DOHH2 (cell line): ENCODE results near the gene FAAP20.

ENCODE experiments used
- H3F3A ChIP-seq: fragments of 200-600 bp; sonication (generic), shearing (Covaris generic); 2 replicates; pipeline ENCODE4 v1.6.0; 2016; ENCODE audit warnings: antibody characterized with exemption, mild to moderate bottlenecking; ENCODE audit not compliant: control insufficient read depth, insufficient read depth
- H3K27ac ChIP-seq: fragments of 200-600 bp; sonication (generic); 2 replicates; pipeline ENCODE4 v1.5.1; 2014; ENCODE audit warnings: low read depth, mild to moderate bottlenecking, low read length, moderate library complexity
- H3K27me3 ChIP-seq: fragments of 200-600 bp; sonication (generic); 2 replicates; pipeline ENCODE4 v1.6.1; 2014; ENCODE audit warnings: mild to moderate bottlenecking, low read length, mixed read lengths; ENCODE audit not compliant: control insufficient read depth
- H3K36me3 ChIP-seq: fragments of 200-600 bp; sonication (generic); 2 replicates; pipeline ENCODE4 v1.6.1; 2014; ENCODE audit warnings: mild to moderate bottlenecking, low read length, moderate library complexity, mixed read lengths; ENCODE audit not compliant: control insufficient read depth
- H3K4me1 ChIP-seq: fragments of 200-600 bp; sonication (generic); 2 replicates; pipeline ENCODE4 v1.6.1; 2014; ENCODE audit warnings: mild to moderate bottlenecking, low read length, mixed read lengths; ENCODE audit not compliant: control insufficient read depth
- H3K4me2 ChIP-seq: fragments of 200-600 bp; sonication (generic); 2 replicates; pipeline ENCODE4 v1.6.0; 2014; ENCODE audit warnings: mild to moderate bottlenecking, low read length, moderate library complexity
- H3K4me3 ChIP-seq: fragments of 200-600 bp; sonication (generic); 2 replicates; pipeline ENCODE4 v1.5.1; 2014; ENCODE audit warnings: mild to moderate bottlenecking, low read length, mixed read lengths
- H3K79me2 ChIP-seq: fragments of 200-600 bp; sonication (generic); 2 replicates; pipeline ENCODE4 v1.6.1; 2014; ENCODE audit warnings: mild to moderate bottlenecking, low read length, mixed read lengths; ENCODE audit not compliant: control insufficient read depth
- H3K9me2 ChIP-seq: fragments of 200-600 bp; sonication (generic); replicated peaks from 2 replicates; pipeline ENCODE4 v1.6.1; 2014; ENCODE audit warnings: mild to moderate bottlenecking, low read length, mixed read lengths; ENCODE audit not compliant: control insufficient read depth
- H3K9me3 ChIP-seq: fragments of 200-600 bp; sonication (generic); 2 replicates; pipeline ENCODE4 v1.6.1; 2014; ENCODE audit warnings: antibody characterized with exemption, low read length, mixed read lengths; ENCODE audit not compliant: control insufficient read depth, insufficient read depth
- H4K20me1 ChIP-seq: fragments of 200-600 bp; sonication (generic); 2 replicates; pipeline ENCODE4 v1.6.0; 2014; ENCODE audit warnings: low read depth, mild to moderate bottlenecking, antibody characterized with exemption, low read length, moderate library complexity; ENCODE audit not compliant: control insufficient read depth, insufficient read depth
- EZH2phosphoT487 ChIP-seq: fragments of 200-600 bp; sonication (generic); IDR thresholded peaks from 2 replicates; pipeline ENCODE4 v1.6.1; 2017; ENCODE audit warnings: borderline replicate concordance, mild to moderate bottlenecking, antibody characterized with exemption, low read length, moderate library complexity, mixed read lengths
- TF ChIP-seq, protein P1 (sequence below): fragments of 200-600 bp; sonication (generic); IDR thresholded peaks from one replicate; pipeline ENCODE4 v1.5.1; 2014; ENCODE audit warnings: antibody characterized with exemption, mild to moderate bottlenecking, low read depth, low read length; ENCODE audit not compliant: poor library complexity, severe bottlenecking

The FAAP20 gene

DNA sequence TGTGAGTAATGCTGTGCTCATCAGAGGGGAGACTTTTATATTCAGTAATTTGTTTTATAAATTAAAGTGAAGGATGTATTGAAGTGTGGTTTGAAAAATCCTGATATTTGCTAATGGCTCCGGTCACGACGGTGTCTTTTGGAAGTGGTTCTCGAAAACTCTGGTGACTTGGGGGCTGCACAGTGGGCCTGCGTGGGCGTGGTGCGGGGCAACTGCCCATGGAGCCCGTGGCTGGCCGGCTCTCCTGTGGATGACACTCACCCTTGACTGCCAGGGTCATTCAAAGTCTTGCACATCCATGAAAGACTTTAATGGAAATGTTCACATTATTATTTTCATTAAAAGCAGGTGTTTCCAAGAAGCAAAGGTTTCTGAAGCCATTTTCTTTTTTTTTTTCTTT, 7.7 kb downstream of the FAAP20 start:
- Histone ChIP-seq H4K20me1 (no peaks in the 10 kb centered on the region), H3K4me2 (no peak overlapping the region), H3K27ac (no peak overlapping the region), H3K36me3 (no peaks in the 10 kb centered on the region), H3K27me3 (no peaks in the 10 kb centered on the region), H3K79me2 (no peaks in the 10 kb centered on the region), H3K4me1 (peaks cover 8% of the 10 kb centered on the region), H3K4me3 (no peak overlapping the region), H3K9me2 (no peaks in the 10 kb centered on the region), H3K9me3 (no peaks in the 10 kb centered on the region), H3F3A (no peaks in the 10 kb centered on the region)
- no peak for TF ChIP-seq EZH2phosphoT487
- TF ChIP-seq, protein P1, sequence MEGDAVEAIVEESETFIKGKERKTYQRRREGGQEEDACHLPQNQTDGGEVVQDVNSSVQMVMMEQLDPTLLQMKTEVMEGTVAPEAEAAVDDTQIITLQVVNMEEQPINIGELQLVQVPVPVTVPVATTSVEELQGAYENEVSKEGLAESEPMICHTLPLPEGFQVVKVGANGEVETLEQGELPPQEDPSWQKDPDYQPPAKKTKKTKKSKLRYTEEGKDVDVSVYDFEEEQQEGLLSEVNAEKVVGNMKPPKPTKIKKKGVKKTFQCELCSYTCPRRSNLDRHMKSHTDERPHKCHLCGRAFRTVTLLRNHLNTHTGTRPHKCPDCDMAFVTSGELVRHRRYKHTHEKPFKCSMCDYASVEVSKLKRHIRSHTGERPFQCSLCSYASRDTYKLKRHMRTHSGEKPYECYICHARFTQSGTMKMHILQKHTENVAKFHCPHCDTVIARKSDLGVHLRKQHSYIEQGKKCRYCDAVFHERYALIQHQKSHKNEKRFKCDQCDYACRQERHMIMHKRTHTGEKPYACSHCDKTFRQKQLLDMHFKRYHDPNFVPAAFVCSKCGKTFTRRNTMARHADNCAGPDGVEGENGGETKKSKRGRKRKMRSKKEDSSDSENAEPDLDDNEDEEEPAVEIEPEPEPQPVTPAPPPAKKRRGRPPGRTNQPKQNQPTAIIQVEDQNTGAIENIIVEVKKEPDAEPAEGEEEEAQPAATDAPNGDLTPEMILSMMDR: no peak

DNA sequence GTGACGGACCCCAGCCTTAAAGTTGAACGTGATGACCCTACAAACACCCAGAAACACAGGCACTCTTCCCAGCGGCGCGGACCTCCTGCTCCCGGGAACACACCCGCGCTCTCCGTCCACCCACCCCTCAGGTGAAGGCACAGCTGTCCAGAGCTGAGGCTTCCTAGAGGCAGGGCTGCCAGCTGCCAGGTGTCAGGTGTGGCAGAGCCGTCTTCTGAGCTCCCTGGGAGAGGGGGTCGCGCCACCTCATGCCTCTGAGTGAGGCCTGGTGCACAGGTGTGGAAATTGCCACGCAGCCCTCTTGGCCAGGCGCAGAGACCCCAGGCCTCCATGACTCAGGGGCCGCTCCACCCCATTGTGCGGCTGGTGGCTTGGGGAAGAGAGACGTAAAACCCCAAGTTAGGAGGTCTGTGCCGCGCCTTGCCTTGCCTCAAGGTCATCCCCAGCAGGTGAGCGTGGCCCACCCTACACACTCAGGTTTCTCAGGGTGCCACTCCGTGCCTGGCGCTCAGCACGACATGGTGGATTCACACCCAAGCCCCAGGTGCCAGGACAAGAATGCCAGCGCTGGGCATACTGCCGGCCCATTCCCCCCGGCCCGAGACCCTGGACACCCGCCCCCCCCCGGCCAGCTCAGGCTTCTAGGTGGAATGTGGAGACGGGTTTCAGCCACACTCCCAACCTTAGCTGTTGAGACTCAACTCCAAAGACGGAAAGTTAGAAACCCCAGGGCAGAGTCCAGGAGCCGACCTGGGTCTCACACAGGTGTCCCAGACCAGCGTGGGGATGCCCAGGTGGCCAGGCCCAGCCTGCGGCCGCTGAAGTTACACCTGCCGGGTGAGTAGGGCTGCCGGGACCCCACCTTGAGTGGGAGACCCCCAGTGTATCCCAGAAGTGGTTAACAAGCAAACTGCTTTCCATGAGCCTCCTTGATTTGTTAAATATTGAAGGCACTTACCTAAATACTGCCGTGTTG, 8.4 kb downstream of the FAAP20 start:
- H3K4me3 ChIP-seq: no peak overlapping the region
- peaks cover 8% of the 10 kb centered on the region for H3K4me1 ChIP-seq
- no peaks in the 10 kb centered on the region for H3K79me2 ChIP-seq
- no peak overlapping the region for H3K27ac ChIP-seq
- H3K36me3 ChIP-seq: no peaks in the 10 kb centered on the region
- no peaks in the 10 kb centered on the region for H3F3A ChIP-seq
- H3K9me3 ChIP-seq: no peaks in the 10 kb centered on the region
- no peaks in the 10 kb centered on the region for H3K9me2 ChIP-seq
- H3K27me3 ChIP-seq: no peaks in the 10 kb centered on the region
- H3K4me2 ChIP-seq: no peak overlapping the region
- H4K20me1 ChIP-seq: no peaks in the 10 kb centered on the region
- TF ChIP-seq EZH2phosphoT487: no peak
- TF ChIP-seq, protein P1: no peak

DNA sequence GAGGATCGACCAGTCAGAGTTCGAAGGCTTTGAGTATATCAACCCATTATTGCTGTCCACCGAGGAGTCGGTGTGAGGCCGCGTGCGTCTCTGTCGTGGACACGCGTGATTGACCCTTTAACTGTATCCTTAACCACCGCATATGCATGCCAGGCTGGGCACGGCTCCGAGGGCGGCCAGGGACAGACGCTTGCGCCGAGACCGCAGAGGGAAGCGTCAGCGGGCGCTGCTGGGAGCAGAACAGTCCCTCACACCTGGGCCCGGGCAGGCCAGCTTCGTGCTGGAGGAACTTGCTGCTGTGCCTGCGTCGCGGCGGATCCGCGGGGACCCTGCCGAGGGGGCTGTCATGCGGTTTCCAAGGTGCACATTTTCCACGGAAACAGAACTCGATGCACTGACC, 9.6 kb downstream of the FAAP20 start:
- no peaks in the 10 kb centered on the region for H3K9me2 ChIP-seq

More for the DNA sequence above, 9.6 kb downstream of the FAAP20 start:
- H3K27me3 ChIP-seq: no peaks in the 10 kb centered on the region
- no peak overlapping the region for H3K27ac ChIP-seq
- TF ChIP-seq, protein P1: no peak
- peaks cover 7% of the 10 kb centered on the region for H3K4me1 ChIP-seq
- no peaks in the 10 kb centered on the region for H3K9me3 ChIP-seq
- H3K36me3 ChIP-seq: no peaks in the 10 kb centered on the region
- H4K20me1 ChIP-seq: no peaks in the 10 kb centered on the region
- no peaks in the 10 kb centered on the region for H3K79me2 ChIP-seq
- no peaks in the 10 kb centered on the region for H3F3A ChIP-seq
- H3K4me3 ChIP-seq: no peak overlapping the region
- no peak overlapping the region for H3K4me2 ChIP-seq
